HG02763 (cell line): ENCODE results near the gene TMUB1.

Source experiments
- ATAC-seq: cut with Tn5 transposase; IDR thresholded peaks from one replicate; pipeline ENCODE4 v1.9.1; 2021; ENCODE audit warnings: mild to moderate bottlenecking, moderate library complexity; ENCODE audit not compliant: unreplicated experiment

TMUB1 gene

GRCh38 chr7:151035026-151035717 lies 48.1 kb downstream of the TMUB1 start:
- no peak for ATAC-seq

GRCh38 chr7:151034312-151035025 lies 48.8 kb downstream of the TMUB1 start:
- no peak for ATAC-seq

- no peak for ATAC-seq
Measured at GRCh38 chr7:151033864-151034249, 49.4 kb downstream of the TMUB1 start.

- ATAC-seq = no peak
Measured at GRCh38 chr7:151032936-151033863, 50.1 kb downstream of the TMUB1 start.
